Liver (tissue), 9 donors: ENCODE measurements around the gene MS4A4E. TPM values are rescaled to one million over a fixed set of nuclear protein-coding genes. Genes with fewer than 3 reads are reported as not detected.

Experiments
- DNase-seq: peaks from one replicate; pipeline ENCODE4 v3.0.0-alpha.2; 2017; ENCODE audit warnings: low spot score
- H3K27ac ChIP-seq, 2 donors: one replicate each; pipeline ENCODE4 v1.7.0; 2013; ENCODE audit warnings: inconsistent platforms in 2 of 2, low read length in 2 of 2, control low read depth in 1 of 2, low read depth in 1 of 2, mild to moderate bottlenecking in 1 of 2
- H3K27me3 ChIP-seq, 4 donors: one replicate each; pipeline versions ENCODE4 v1.6.1 to v1.7.0; 2013; ENCODE audit warnings: low read length in 3 of 4, inconsistent platforms in 1 of 4, mild to moderate bottlenecking in 1 of 4, moderate library complexity in 1 of 4; ENCODE audit not compliant: control insufficient read depth in 4 of 4, insufficient read depth in 4 of 4
- H3K36me3 ChIP-seq, 4 donors: one replicate each; pipeline versions ENCODE4 v1.6.1 to v1.7.0; 2013; ENCODE audit warnings: low read length in 3 of 4, mild to moderate bottlenecking in 3 of 4, low read depth in 1 of 4, moderate library complexity in 1 of 4; ENCODE audit not compliant: control insufficient read depth in 4 of 4, insufficient read depth in 3 of 4
- H3K4me1 ChIP-seq, 4 donors: one replicate each; pipeline versions ENCODE4 v1.6.1 to v1.7.0; 2013; ENCODE audit warnings: low read length in 3 of 4, mild to moderate bottlenecking in 3 of 4, moderate library complexity in 1 of 4; ENCODE audit not compliant: control insufficient read depth in 4 of 4, insufficient read depth in 4 of 4
- H3K4me3 ChIP-seq, 3 donors: one replicate each; pipeline versions ENCODE4 v1.6.1 to v1.7.0; 2013; ENCODE audit warnings: low read length in 3 of 3, control low read depth in 1 of 3, low read depth in 1 of 3, mild to moderate bottlenecking in 1 of 3
- H3K9ac ChIP-seq, 2 donors: one replicate each; pipeline ENCODE4 v1.7.0; 2013; ENCODE audit warnings: low read length in 2 of 2, mild to moderate bottlenecking in 2 of 2, moderate library complexity in 2 of 2, control low read depth in 1 of 2, low read depth in 1 of 2
- H3K9me3 ChIP-seq, 4 donors: one replicate each; pipeline versions ENCODE4 v1.6.1 to v1.7.0; 2013; ENCODE audit warnings: low read length in 3 of 4; ENCODE audit not compliant: control insufficient read depth in 4 of 4
- FOXA2 ChIP-seq: IDR thresholded peaks from 2 replicates; pipeline ENCODE4 v1.6.1; 2016; ENCODE audit warnings: antibody characterized with exemption
- GABPA ChIP-seq, 2 donors: IDR thresholded peaks in 1 of 2; conservative IDR thresholded peaks in 1 of 2; 2 replicates each; pipeline ENCODE4 v1.6.1; 2016; ENCODE audit warnings: antibody characterized with exemption in 2 of 2, mild to moderate bottlenecking in 1 of 2, moderate library complexity in 1 of 2
- HNF4A ChIP-seq, 2 donors: conservative IDR thresholded peaks; 2 replicates each; pipeline ENCODE4 v1.6.1; 2016; ENCODE audit warnings: antibody characterized with exemption in 2 of 2, mild to moderate bottlenecking in 2 of 2
- HNF4G ChIP-seq: IDR thresholded peaks from 2 replicates; pipeline ENCODE4 v1.6.1; 2016; ENCODE audit warnings: antibody characterized with exemption
- JUND ChIP-seq, 2 donors: IDR thresholded peaks; 2 replicates each; pipeline ENCODE4 v1.6.1; 2016; ENCODE audit warnings: antibody characterized with exemption in 2 of 2
- RAD21 ChIP-seq, 2 donors: IDR thresholded peaks; 2 replicates each; pipeline ENCODE4 v1.6.1; 2016; ENCODE audit warnings: antibody characterized with exemption in 2 of 2, mild to moderate bottlenecking in 2 of 2
- RXRA ChIP-seq, 2 donors: IDR thresholded peaks; 2 replicates each; pipeline ENCODE4 v1.6.1; 2017 to 2018; ENCODE audit warnings: antibody characterized with exemption in 2 of 2, mild to moderate bottlenecking in 1 of 2
- SP1 ChIP-seq: IDR thresholded peaks from 2 replicates; pipeline ENCODE4 v1.6.1; 2018; ENCODE audit warnings: antibody characterized with exemption, mild to moderate bottlenecking
- TAF1 ChIP-seq: conservative IDR thresholded peaks from 2 replicates; pipeline ENCODE4 v1.6.1; 2016; ENCODE audit warnings: antibody characterized with exemption, mild to moderate bottlenecking
- WGBS: extraction: QIAGEN DNeasy Blood & Tissue Kit; methylation state at CpG from one replicate; pipeline ENCODE4 v1.1.7; 2013; 5-methylcytosine and 5-hydroxymethylcytosine counted together
- polyA plus RNA-seq, 2 donors: library from polyadenylated mRNA; stranded (reverse) in 1 of 2; unstranded in 1 of 2; fragments of 200-250 nt in 1 of 2; fragments of >200 nt in 1 of 2; fragmentation: Nextera tagmentation in 1 of 2; extraction: Ambion mirVana in 1 of 2; gene quantifications; one replicate each; pipeline versions ENCODE4 v1.2.1 to v1.2.3, GENCODE V29; 2013 to 2015
- total RNA-seq, 2 donors: library from RNA; depleted of rRNA; stranded (reverse); fragments of >200 nt; gene quantifications; one replicate each; pipeline ENCODE4 v1.2.3, GENCODE V29; 2014
- TF ChIP-seq, protein P1 (sequence below): fragments of 150-350 bp; IDR thresholded peaks from 2 replicates; pipeline ENCODE4 v1.5.1; 2017; ENCODE audit warnings: improper control_type of control experiment, low read depth, low read length; ENCODE audit not compliant: missing input control
- TF ChIP-seq, protein P2 (sequence below): IDR thresholded peaks from 2 replicates; pipeline ENCODE4 v1.6.1; 2016; ENCODE audit warnings: antibody characterized with exemption
- TF ChIP-seq, protein P3 (sequence below): IDR thresholded peaks from 2 replicates; pipeline ENCODE4 v1.6.1; 2016; ENCODE audit warnings: antibody characterized with exemption
- TF ChIP-seq, protein P4 (sequence below): IDR thresholded peaks from 2 replicates; pipeline ENCODE4 v1.6.1; 2016; ENCODE audit warnings: antibody characterized with exemption, mild to moderate bottlenecking
- donor health status: healthy.
- donor health status: healthy.
- donor health status: healthy.
- donor health status: healthy.
- donor health status: healthy.

Gene MS4A4E
- total and polyA plus RNA-seq, 4 donors = 0.23 to 2.1 (median 0.78) TPM

DNA sequence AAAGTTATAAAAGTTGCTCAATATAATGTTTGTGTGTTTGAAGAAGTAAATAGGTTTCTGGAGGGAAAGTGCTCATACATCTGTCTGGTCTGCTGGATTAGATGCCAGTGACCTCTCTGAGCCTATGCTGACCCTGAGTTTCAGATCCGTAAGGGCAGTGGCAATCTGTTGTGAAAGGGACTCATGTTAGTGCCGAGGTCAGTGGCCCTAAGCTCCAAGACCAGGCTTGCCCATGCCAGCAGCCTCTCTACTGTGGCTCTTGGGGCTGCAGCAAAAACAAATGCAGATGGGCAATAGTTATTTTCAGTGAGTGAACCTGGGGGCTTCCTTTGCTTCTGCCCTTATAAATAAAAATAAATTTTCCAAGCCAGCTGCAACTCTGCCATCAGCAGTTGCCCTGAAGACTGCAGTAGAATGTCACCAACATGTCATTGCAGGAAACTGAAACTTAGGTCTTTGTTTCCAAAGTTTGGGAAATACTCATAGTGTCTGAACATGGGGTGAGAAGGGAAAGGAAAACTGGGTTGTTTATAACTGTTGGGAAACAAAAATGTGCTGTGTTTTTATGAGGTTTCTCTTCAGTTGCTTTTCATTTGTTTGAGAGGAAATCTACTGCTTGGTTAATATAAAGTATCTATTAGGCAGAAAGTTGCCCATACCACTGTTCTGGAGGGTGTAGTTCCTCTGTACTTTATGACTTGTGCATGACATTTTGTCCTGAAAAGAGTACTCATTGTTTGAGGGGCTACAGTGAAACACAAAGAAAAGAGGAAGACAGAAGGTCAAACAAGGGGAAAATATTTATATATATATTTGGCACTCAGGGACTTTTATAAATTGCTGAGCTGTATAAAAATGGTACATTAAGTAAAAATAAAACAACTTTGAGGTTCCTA lies 9.5 kb upstream of the MS4A4E start:
- 30% methylated on average over 2 of the region's 2 CpGs for WGBS
- TF ChIP-seq, protein P1, sequence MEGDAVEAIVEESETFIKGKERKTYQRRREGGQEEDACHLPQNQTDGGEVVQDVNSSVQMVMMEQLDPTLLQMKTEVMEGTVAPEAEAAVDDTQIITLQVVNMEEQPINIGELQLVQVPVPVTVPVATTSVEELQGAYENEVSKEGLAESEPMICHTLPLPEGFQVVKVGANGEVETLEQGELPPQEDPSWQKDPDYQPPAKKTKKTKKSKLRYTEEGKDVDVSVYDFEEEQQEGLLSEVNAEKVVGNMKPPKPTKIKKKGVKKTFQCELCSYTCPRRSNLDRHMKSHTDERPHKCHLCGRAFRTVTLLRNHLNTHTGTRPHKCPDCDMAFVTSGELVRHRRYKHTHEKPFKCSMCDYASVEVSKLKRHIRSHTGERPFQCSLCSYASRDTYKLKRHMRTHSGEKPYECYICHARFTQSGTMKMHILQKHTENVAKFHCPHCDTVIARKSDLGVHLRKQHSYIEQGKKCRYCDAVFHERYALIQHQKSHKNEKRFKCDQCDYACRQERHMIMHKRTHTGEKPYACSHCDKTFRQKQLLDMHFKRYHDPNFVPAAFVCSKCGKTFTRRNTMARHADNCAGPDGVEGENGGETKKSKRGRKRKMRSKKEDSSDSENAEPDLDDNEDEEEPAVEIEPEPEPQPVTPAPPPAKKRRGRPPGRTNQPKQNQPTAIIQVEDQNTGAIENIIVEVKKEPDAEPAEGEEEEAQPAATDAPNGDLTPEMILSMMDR = no peak
- TF ChIP-seq, protein P2, sequence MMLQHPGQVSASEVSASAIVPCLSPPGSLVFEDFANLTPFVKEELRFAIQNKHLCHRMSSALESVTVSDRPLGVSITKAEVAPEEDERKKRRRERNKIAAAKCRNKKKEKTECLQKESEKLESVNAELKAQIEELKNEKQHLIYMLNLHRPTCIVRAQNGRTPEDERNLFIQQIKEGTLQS = no peak
- TF ChIP-seq RXRA (IDR thresholded peaks at IDR 0.05) (peak in 1 of 2 donors; percentile 36), SP1 (peak; percentile 13), HNF4A (conservative IDR thresholded peaks at IDR 0.05) (no peak)
- TF ChIP-seq, protein P3, sequence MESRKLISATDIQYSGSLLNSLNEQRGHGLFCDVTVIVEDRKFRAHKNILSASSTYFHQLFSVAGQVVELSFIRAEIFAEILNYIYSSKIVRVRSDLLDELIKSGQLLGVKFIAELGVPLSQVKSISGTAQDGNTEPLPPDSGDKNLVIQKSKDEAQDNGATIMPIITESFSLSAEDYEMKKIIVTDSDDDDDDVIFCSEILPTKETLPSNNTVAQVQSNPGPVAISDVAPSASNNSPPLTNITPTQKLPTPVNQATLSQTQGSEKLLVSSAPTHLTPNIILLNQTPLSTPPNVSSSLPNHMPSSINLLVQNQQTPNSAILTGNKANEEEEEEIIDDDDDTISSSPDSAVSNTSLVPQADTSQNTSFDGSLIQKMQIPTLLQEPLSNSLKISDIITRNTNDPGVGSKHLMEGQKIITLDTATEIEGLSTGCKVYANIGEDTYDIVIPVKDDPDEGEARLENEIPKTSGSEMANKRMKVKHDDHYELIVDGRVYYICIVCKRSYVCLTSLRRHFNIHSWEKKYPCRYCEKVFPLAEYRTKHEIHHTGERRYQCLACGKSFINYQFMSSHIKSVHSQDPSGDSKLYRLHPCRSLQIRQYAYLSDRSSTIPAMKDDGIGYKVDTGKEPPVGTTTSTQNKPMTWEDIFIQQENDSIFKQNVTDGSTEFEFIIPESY = no peak
- Histone ChIP-seq H3K36me3 (no peaks in the 10 kb centered on the region), H3K27me3 (no peaks in the 10 kb centered on the region), H3K9me3 (peaks cover 4 to 10% (median 8%) of the 10 kb centered on the region in 4 donors), H3K9ac (no peak overlapping the region), H3K4me3 (no peak overlapping the region), H3K27ac (no peak overlapping the region), H3K4me1 (no peaks in the 10 kb centered on the region)
- no peak for DNase-seq

DNA sequence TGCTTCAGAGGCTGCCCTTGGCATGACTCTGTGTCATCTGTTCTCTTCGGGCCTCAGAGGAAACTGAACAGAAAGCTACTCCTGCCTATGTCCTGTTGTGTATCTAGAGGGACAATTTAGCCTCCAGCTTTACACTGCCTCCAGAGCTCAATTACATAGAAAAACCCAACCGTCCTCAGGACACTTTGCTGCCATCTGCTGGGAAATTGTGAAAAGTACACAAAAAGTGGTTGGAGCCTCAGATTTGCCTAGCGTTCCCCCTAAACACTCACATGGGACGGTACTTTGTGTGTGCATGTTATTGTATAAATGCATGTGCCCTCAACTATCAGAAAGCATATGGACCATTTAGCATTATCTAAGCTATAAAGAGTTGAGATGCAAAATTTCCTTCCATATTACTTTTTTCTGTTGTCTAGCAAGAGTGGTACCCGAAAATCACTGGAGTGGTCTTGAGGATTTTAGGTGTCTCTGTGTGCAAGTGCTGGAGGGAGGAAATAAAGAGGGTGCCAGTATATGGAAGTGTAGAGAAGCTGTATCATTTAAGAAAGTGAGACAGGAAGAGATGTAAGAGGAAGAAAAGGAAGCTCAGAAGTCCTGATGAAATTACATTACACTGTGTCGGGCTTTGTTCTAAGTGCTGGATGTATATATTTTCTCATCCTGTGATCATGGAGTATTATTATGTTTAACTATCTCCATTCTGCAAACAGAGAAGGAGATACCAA lies 8.7 kb upstream of the MS4A4E start:
- Histone ChIP-seq H3K27me3 (peaks cover 0 to 2% (median 0%) of the 10 kb centered on the region in 4 donors), H3K36me3 (no peaks in the 10 kb centered on the region), H3K4me3 (no peak overlapping the region), H3K9me3 (peaks cover 4 to 10% (median 8%) of the 10 kb centered on the region in 4 donors), H3K9ac (no peak overlapping the region), H3K4me1 (no peaks in the 10 kb centered on the region), H3K27ac (no peak overlapping the region)
- TF ChIP-seq RAD21 (IDR thresholded peaks at IDR 0.05) (peak; percentile 42 to 82), JUND (IDR thresholded peaks at IDR 0.05) (no peak)
- TF ChIP-seq, protein P2 = no peak
- DNase-seq = no peak
- WGBS = 51% methylated on average over 6 of the region's 6 CpGs

DNA sequence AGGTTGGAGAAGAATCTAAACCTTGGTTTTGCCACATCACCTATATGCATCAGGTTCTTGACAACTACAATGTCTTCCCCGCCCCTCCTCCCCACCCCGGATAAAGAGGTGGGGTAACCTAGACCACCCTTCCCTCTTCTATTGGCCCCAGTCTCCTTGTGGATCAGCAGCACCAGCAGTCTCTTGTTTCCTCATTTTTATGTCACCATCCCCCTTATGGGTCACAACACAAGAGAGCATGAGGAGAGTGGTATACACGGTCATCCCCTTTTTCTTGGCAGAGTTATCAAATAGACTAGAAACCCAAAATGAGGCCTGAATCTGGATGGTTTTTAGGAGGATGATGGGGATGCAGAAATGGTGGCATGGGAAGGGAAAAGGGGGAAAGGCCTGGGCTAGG lies 1.2 kb downstream of the MS4A4E start:
- peaks cover 0 to 10% (median 0%) of the 10 kb centered on the region in 4 donors for H3K27me3 ChIP-seq
- H3K27ac ChIP-seq = no peak overlapping the region
- no peaks in the 10 kb centered on the region for H3K4me1 ChIP-seq
- WGBS = 74% methylated on average over 3 of the region's 3 CpGs
- no peaks in the 10 kb centered on the region for H3K36me3 ChIP-seq
- no peak overlapping the region for H3K4me3 ChIP-seq
- no peak for DNase-seq
- no peaks in the 10 kb centered on the region for H3K9me3 ChIP-seq
- no peak overlapping the region for H3K9ac ChIP-seq
- TF ChIP-seq, protein P3 = no peak
- no peak for TF ChIP-seq HNF4G
- TF ChIP-seq, protein P4, sequence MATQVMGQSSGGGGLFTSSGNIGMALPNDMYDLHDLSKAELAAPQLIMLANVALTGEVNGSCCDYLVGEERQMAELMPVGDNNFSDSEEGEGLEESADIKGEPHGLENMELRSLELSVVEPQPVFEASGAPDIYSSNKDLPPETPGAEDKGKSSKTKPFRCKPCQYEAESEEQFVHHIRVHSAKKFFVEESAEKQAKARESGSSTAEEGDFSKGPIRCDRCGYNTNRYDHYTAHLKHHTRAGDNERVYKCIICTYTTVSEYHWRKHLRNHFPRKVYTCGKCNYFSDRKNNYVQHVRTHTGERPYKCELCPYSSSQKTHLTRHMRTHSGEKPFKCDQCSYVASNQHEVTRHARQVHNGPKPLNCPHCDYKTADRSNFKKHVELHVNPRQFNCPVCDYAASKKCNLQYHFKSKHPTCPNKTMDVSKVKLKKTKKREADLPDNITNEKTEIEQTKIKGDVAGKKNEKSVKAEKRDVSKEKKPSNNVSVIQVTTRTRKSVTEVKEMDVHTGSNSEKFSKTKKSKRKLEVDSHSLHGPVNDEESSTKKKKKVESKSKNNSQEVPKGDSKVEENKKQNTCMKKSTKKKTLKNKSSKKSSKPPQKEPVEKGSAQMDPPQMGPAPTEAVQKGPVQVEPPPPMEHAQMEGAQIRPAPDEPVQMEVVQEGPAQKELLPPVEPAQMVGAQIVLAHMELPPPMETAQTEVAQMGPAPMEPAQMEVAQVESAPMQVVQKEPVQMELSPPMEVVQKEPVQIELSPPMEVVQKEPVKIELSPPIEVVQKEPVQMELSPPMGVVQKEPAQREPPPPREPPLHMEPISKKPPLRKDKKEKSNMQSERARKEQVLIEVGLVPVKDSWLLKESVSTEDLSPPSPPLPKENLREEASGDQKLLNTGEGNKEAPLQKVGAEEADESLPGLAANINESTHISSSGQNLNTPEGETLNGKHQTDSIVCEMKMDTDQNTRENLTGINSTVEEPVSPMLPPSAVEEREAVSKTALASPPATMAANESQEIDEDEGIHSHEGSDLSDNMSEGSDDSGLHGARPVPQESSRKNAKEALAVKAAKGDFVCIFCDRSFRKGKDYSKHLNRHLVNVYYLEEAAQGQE = no peak
- TF ChIP-seq JUND (IDR thresholded peaks at IDR 0.05) = no peak
- no peak for TF ChIP-seq GABPA (IDR thresholded peaks at IDR 0.05 in 1 of 2, conservative IDR thresholded peaks at IDR 0.05 in 1 of 2)
- no peak for TF ChIP-seq FOXA2
- TF ChIP-seq, protein P2 = no peak
- TF ChIP-seq HNF4A (conservative IDR thresholded peaks at IDR 0.05) = no peak
- TF ChIP-seq TAF1 = no peak
